Muscle layer of colon (tissue), 2 donors: ENCODE results near the gene IL4I1.

ENCODE experiments used
- H3K27ac ChIP-seq: one replicate; pipeline ENCODE4 v1.7.0; 2013; ENCODE audit warnings: low read depth, mild to moderate bottlenecking, low read length, moderate library complexity
- H3K27me3 ChIP-seq, 2 donors: one replicate each; pipeline ENCODE4 v1.7.0; 2013; ENCODE audit warnings: low read length in 2 of 2, mild to moderate bottlenecking in 2 of 2; ENCODE audit not compliant: insufficient read depth in 2 of 2, control insufficient read depth in 1 of 2
- H3K36me3 ChIP-seq: one replicate; pipeline ENCODE4 v1.7.0; 2013; ENCODE audit warnings: mild to moderate bottlenecking, low read length; ENCODE audit not compliant: insufficient read depth
- H3K4me1 ChIP-seq: one replicate; pipeline ENCODE4 v1.7.0; 2013; ENCODE audit warnings: mild to moderate bottlenecking, low read length; ENCODE audit not compliant: insufficient read depth
- H3K4me3 ChIP-seq, 2 donors: one replicate each; pipeline ENCODE4 v1.7.0; 2013; ENCODE audit warnings: low read length in 2 of 2, low read depth in 1 of 2, mild to moderate bottlenecking in 1 of 2, moderate library complexity in 1 of 2
- H3K9ac ChIP-seq: one replicate; pipeline ENCODE4 v1.7.0; 2013; ENCODE audit warnings: low read length
- H3K9me3 ChIP-seq: one replicate; pipeline ENCODE4 v1.7.0; 2013; ENCODE audit warnings: mild to moderate bottlenecking, low read length
- donor health status: abdominal sarcoma.
- donor health status: Adenocarcinoma of cecum.

IL4I1 gene

GRCh38 chr19:49863935-49864320 lies 32.8 kb downstream of the IL4I1 start:
- H3K9me3 ChIP-seq = no peaks in the 10 kb centered on the region
- no peak overlapping the region for H3K27ac ChIP-seq
- no peak overlapping the region for H3K4me3 ChIP-seq
- H3K4me1 ChIP-seq = peaks cover 30% of the 10 kb centered on the region
- H3K36me3 ChIP-seq = peaks cover 19% of the 10 kb centered on the region
- H3K27me3 ChIP-seq = no peaks in the 10 kb centered on the region
- H3K9ac ChIP-seq = no peak overlapping the region

- no peaks in the 10 kb centered on the region for H3K9me3 ChIP-seq
- no peaks in the 10 kb centered on the region for H3K27me3 ChIP-seq
- peaks cover 19% of the 10 kb centered on the region for H3K36me3 ChIP-seq
- H3K9ac ChIP-seq = no peak overlapping the region
- peaks cover 24% of the 10 kb centered on the region for H3K4me1 ChIP-seq
- H3K4me3 ChIP-seq = no peak overlapping the region
- H3K27ac ChIP-seq = no peak overlapping the region
Observed at GRCh38 chr19:49863254-49863934, 33.3 kb downstream of the IL4I1 start.

GRCh38 chr19:49862391-49863253 lies 34.1 kb downstream of the IL4I1 start:
- peaks cover 21% of the 10 kb centered on the region for H3K4me1 ChIP-seq
- H3K27me3 ChIP-seq = no peaks in the 10 kb centered on the region
- no peak overlapping the region for H3K9ac ChIP-seq
- H3K4me3 ChIP-seq = no peak overlapping the region
- H3K27ac ChIP-seq = no peak overlapping the region
- H3K36me3 ChIP-seq = peaks cover 22% of the 10 kb centered on the region
- H3K9me3 ChIP-seq = no peaks in the 10 kb centered on the region

- H3K4me3 ChIP-seq = no peak overlapping the region
- H3K9me3 ChIP-seq = no peaks in the 10 kb centered on the region
- H3K27ac ChIP-seq = no peak overlapping the region
- H3K27me3 ChIP-seq = no peaks in the 10 kb centered on the region
- H3K36me3 ChIP-seq = peaks cover 26% of the 10 kb centered on the region
- H3K4me1 ChIP-seq = peaks cover 20% of the 10 kb centered on the region
- H3K9ac ChIP-seq = no peak overlapping the region
Observed at GRCh38 chr19:49861541-49862378, 34.9 kb downstream of the IL4I1 start.

- no peak overlapping the region for H3K4me3 ChIP-seq
- H3K27me3 ChIP-seq = no peaks in the 10 kb centered on the region
- H3K9me3 ChIP-seq = no peaks in the 10 kb centered on the region
- peaks cover 26% of the 10 kb centered on the region for H3K36me3 ChIP-seq
- H3K4me1 ChIP-seq = peaks cover 14% of the 10 kb centered on the region
- peak overlapping the region; percentile 42 for H3K27ac ChIP-seq
- no peak overlapping the region for H3K9ac ChIP-seq
Observed at GRCh38 chr19:49861107-49861506, 35.6 kb downstream of the IL4I1 start.

GRCh38 chr19:49860336-49861102 lies 36.2 kb downstream of the IL4I1 start:
- Histone ChIP-seq H3K36me3 (peaks cover 30% of the 10 kb centered on the region), H3K4me3 (no peak overlapping the region), H3K27ac (peak overlapping the region; percentile 42), H3K4me1 (peaks cover 8% of the 10 kb centered on the region), H3K9me3 (no peaks in the 10 kb centered on the region), H3K27me3 (no peaks in the 10 kb centered on the region), H3K9ac (no peak overlapping the region)

- H3K9me3 ChIP-seq = no peaks in the 10 kb centered on the region
- H3K27ac ChIP-seq = no peak overlapping the region
- H3K27me3 ChIP-seq = no peaks in the 10 kb centered on the region
- no peak overlapping the region for H3K9ac ChIP-seq
- no peak overlapping the region for H3K4me3 ChIP-seq
- peaks cover under 1% of the 10 kb centered on the region for H3K4me1 ChIP-seq
- H3K36me3 ChIP-seq = peaks cover 32% of the 10 kb centered on the region
Observed at GRCh38 chr19:49859682-49860335, 36.9 kb downstream of the IL4I1 start.

- H3K4me3 ChIP-seq = no peak overlapping the region
Observed at GRCh38 chr19:49858088-49858985, 38.4 kb downstream of the IL4I1 start.

GRCh38 chr19:49857838-49858087 lies 38.9 kb downstream of the IL4I1 start:
- no peak overlapping the region for H3K4me3 ChIP-seq
- no peaks in the 10 kb centered on the region for H3K9me3 ChIP-seq
- no peak overlapping the region for H3K9ac ChIP-seq
- no peak overlapping the region for H3K27ac ChIP-seq
- peaks cover 11% of the 10 kb centered on the region for H3K4me1 ChIP-seq
- no peaks in the 10 kb centered on the region for H3K27me3 ChIP-seq
- peaks cover 14% of the 10 kb centered on the region for H3K36me3 ChIP-seq

More at GRCh38 chr19:49858088-49858985, 38.4 kb downstream of the IL4I1 start:
- Histone ChIP-seq H3K27ac (no peak overlapping the region), H3K9ac (no peak overlapping the region), H3K4me1 (peaks cover 5% of the 10 kb centered on the region), H3K9me3 (no peaks in the 10 kb centered on the region), H3K36me3 (peaks cover 17% of the 10 kb centered on the region), H3K27me3 (no peaks in the 10 kb centered on the region)
